GM19025 (cell line): ENCODE data around the gene KLK12.

Experiments used
- ATAC-seq: cut with Tn5 transposase; IDR thresholded peaks from one replicate; pipeline ENCODE4 v1.9.1; 2021; ENCODE audit warnings: mild to moderate bottlenecking, low read depth, moderate library complexity; ENCODE audit not compliant: unreplicated experiment

Gene KLK12

DNA sequence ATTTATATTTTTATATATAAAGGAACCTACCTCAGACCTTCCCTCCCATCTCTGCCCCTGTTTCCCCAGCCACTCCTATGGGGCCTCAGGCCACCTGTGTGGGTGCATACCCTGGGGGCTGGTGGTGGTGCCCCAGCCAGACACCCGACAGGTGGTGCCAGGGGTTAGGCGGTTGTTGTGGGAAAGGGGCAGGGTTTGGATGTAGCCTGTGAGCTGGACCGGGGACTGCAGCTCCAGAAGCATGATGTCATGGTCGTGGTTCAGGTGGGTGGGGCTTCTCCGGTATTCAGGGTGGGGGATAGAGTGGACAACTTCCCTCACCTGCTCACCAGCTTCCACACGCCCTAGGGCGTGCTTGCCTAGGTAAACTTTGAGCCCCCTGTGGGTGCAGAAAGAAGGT lies 24.9 kb upstream of the KLK12 start:
- no peak for ATAC-seq

DNA sequence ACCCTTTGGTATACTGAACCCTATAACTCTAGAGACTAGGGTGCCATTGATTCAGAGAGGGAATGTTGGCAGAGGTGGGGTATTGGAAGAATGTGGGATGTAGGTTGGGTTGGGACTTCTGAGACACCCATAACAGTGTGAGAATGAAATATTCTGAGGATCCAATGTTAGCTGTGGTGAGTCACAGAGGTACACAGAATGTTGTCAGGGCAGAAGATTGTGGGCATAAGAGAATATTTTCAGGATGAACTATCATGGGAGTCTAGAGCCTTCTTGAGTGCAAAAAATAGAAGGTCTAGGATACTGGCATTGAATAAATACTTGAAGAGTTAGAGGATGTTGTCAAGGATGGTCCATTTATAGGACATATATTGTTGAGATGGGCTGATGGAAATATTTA lies 21.1 kb upstream of the KLK12 start:
- ATAC-seq: no peak

DNA sequence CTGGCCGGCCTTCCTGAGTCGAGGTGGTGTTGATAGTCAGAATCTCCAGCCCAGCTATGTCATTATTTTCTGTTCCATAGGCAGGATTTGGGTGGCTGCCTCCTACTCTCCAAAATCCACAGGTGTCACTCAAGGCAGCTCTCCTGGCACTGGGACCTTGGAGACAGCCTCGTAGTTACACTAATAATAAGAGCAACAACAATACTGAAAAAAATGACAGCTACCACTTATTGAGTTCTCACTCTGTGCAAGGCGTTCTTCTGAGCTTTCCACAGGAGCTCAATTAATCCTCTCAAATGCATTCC lies 12.2 kb upstream of the KLK12 start:
- no peak for ATAC-seq

DNA sequence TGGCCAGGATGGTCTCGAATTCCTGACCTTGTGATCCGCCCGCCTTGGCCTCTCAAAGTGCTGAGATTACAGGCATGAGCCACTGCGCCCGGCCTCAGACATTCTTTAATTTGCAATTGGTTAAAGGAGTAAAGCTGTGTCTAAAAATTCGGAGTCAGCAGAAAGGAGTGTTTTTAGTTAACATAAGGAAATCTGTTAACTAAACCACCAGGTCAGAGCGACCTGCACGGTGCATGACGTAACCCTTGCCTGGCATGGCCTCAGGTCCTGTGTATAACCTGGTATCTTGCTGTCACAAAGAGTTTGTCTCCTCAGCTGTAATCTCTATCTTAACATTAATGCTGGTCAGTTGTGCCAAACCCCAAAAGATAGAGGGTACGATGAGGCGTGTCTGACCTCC lies 9.5 kb upstream of the KLK12 start:
- ATAC-seq: no peak

DNA sequence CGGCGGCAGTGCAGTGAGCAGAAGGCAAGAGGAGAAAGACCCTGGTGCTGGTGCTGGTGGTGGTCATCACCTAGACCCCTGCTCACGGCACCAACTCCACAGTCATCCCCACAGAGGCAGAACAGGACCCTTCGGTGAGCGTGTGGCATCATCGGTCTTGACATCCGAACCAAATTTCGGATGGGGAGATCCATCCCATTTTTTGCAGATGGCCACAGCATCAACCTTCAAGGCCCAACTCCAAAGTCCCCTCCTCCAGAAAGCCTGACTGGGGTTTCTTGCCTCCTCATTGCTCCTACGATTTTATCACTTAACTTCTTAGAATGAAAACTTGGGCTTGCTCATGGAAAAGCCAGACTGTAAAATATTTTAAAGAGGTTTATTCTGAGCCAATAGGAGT lies 8.7 kb upstream of the KLK12 start:
- no peak for ATAC-seq

DNA sequence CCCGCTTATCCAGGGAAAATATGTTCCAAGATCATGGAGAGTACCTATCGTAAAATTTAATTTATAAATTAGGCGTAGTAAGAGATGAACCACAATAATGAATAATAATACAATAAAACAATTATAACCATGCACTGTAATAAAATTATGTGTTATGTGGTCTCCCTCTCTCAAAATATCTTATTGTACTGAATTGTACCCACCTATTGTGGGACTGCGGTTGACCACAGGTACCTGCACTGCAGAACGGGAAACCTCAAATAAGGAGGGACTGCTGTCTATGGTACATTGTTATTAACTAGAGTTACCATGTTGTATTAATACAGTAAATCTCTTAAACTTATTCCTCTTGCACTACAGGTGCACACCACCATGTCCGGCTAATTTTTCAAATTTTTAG lies 5.3 kb upstream of the KLK12 start:
- no peak for ATAC-seq

DNA sequence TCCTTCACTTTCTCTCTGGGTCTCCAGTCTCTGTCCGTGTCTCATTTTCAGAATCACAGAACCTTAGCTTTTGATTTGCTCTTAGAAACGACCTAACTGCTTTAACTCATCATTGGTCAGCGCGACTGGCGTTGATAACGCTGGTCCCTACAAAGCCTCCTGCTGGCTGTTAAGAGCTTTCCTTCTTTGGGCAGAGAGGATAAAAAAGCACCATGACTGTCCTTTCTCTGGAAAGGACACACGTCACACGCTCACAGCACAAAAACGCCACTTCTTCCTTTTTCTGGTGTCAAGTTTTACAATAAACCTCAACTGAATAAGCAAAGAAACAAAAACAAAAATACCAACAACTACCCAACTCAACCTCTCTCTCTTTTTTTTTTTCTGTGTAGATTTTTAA lies 1.7 kb upstream of the KLK12 start:
- ATAC-seq: no peak

DNA sequence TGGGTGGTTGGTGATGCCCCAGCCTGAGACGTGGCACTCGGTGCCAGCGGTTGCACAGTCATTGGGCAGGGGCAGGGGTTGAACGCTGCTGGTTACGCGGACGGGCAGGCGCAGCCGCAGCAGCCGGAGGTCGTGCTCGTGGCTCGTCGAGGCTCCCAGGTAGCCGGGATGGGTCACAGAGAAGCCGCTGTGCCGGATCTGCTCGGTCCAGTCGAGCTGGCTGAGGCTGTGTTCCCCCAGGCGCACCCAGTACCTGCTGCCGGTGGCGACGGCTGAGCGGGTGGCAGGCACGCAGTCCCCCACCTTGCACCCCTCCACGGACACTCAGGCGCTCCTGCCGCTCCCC lies 2.9 kb downstream of the KLK12 start:
- no peak for ATAC-seq

DNA sequence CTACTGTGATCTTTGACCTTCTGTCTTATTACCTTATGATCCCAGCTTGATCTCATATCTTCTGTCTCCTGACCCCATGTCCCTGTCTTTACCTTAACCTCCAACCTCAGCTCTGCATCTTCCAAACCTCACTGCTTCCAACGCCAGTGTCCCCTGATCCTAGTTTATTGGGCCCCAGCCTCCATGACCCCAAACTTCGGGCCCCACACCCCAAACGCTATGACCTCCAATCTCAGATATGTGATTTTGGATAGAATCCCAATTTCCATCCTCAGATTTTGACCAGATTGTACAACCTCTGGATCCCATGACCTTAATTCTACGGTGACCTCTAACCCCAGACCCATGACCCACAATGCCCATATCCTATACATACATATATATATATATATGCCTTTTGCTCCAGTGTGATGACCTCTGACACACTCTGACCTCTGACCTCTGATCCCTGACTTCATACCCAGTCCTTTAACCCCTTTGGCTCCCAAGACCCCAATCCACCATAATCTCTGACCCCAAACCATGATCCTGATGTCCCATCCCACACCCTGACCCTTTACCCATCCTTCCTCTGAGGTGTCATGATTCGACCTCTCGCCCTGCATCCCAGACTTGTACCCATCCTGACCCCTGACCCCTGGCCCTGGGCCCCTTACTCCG lies 3.5 kb downstream of the KLK12 start:
- no peak for ATAC-seq

DNA sequence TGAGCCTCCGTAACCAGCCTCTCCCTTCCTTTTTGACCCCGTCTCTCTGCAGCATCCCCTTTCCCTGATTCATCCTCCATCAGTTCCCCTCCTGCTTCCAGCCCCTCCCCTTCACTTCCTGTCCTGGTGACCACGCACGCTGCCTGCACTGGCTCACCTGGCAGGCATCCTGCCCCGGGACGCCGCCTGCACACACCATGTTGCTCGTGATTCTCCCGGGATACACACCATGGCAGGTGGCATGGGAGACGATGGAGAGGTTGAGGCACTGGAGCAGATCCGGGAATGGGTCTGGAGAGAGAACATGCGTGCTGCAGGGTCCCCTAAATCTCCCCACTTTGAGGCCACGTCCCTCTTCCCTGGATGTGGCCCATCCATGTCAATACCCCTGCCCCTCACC lies 4.2 kb downstream of the KLK12 start:
- ATAC-seq: no peak

DNA sequence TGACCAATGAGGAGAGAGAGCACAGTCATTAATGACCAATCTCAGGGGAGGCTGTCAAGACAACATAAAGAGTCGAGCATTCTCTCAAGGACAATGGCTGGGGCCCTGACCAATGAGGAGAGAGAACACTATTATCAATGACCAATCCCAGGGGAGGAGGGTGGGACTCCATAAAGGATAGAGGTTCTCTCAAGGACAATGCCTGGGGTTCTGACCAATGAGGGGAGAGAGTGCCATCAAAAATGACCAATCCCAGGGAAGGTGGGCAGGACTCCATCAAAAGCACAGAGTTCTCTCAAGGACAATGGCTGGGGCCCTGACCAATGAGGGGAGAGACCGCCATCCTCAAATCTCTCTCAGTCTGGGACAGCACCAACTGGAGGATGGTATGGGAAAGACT lies 5.1 kb downstream of the KLK12 start:
- ATAC-seq: no peak

DNA sequence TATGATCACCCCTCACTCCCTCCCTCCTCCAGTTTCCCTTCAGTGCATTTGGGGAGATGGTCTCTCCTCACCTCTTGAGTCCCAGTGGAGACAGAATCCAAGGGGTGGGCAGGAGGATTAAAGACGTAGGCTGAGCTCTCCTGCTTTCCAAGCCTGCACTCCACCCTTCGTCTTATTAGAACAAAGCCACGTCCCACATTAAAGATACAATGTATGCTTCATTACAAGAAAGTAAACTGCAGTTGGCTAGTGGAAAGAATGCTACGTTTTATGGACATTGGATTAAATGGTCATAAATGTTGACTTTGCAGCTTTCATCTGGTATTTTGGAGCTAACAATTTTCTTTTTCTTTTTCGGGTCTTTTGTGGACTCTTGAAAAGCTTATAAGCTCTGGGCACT lies 6.9 kb downstream of the KLK12 start:
- ATAC-seq: no peak

DNA sequence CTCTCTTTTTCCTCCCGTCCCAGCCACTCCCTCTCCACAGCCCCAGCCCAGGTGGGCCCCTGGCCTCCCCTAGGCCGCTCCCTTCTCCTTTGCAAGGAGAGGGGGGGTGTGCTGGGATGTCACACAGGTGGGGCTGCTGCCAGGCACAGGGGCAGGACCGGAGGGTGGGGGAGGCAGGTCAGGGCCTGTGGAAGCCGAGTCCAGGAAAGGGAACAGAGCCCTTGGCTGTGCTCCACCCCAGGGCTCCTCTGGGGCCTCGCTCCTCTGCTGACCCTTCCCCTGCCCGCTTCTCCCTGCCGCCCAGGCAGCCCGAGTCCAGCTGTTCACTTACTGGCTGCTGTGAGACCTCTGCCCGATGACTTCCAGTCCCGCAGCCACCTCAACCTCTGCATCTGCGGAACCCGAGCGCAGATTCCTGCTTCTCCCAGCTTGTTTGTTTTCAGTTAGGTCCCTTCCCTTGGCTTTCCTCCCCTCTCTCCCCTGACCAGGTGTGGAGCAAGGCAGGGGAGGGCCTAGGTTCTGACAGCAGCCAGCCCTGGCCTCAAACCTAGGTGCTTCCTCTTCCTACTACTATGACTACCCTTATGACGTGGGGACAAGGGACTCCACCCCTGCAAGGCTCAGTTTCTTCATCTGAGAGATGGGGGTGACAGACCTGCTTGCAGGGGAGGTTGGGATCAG lies 7.5 kb downstream of the KLK12 start:
- ATAC-seq: no peak

DNA sequence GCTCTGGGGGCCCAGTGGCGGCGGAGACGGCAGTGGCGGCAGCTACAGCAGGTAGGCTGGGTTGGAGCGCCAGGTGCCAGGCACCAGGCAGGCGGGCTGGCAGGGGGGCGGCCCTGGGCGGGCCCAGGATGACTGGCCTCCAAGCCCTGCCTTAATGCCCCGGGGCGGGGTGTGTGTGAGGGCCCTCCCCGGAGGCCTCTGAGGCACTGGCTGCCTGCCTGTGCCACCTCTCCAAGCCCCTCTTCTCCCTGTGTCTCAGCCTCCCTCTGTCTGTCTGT lies 8.3 kb downstream of the KLK12 start, which contains the start of gene KLK11:
KLK11 (minus strand) TSS at position 63 of the 278 bp plus-strand sequence. CDS start 985 bp downstream, outside the sequence.
- no peak for ATAC-seq

DNA sequence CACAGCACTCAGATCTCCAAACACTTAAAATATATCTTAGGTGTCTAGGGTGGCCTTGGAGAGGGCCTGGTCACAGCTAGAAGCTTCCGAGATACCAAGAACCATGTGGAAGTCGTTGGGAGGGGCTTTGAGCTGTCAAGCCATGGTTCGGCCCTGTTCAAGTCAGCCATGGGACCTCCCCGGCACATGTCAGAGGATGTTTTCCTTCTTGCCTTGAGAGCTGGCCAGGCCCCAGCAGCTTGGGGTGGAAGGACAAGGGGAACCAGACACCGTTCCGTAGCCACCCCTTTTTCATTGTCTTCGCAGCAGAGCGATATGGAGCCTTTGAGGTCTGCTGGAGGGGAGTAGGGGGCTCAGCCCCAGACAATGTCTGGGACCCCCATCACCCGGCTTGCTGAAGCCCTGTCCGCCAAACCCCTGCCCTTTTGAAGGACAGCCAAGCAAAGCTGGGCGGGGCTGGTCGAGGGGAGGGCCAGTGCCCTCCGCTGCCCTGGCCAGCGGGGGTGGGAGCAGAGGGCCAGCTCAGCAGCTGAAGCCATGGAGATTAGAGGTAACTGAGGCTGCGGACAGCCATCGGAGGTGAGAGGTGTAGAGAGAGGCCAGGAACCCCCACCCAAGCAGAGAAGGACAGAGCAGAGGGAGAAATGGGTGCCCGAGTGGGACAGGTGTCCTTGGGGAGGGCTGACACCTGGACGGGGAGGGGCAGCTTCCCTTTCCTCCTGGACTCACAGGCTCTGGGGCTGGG lies 8.8 kb downstream of the KLK12 start:
- no peak for ATAC-seq

DNA sequence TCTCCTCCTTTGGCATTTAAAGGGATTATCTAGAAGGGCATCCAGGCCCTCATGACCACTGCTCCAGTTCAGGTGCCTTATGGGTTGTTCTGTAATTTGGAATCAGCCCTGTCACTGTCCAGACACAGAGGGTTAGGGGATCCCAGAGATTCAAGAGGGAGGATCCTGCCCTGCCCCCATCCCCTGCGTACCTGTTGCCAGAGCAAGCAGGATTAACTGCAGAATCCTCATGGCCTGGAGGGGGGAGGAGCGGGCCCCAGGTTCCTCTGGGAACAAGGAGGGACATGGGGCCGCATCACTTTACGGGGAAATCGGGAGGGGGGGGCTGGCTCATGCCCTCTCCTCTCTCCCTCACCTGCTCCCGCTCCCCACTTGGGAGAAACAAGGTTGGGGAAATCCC lies 9.4 kb downstream of the KLK12 start:
- no peak for ATAC-seq

DNA sequence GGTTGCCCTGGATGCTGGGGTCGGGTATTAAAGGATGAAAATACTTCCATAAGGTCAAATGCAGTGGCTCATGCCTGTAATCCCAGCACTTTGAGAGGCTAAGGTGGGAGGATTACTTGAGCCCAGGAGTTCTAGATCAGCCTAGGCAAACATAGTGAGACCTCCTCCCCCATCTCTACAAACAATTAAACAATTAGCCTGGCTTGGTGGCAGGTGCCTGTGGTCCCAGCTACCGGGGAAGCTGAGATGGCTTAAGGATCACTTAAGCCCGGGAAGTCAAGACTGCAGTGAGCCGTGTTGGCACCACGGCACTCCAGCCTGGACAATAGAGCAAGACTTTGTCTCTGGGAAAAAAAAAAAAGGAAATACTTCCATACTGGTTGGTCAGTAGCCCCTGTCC lies 9.9 kb downstream of the KLK12 start:
- no peak for ATAC-seq

DNA sequence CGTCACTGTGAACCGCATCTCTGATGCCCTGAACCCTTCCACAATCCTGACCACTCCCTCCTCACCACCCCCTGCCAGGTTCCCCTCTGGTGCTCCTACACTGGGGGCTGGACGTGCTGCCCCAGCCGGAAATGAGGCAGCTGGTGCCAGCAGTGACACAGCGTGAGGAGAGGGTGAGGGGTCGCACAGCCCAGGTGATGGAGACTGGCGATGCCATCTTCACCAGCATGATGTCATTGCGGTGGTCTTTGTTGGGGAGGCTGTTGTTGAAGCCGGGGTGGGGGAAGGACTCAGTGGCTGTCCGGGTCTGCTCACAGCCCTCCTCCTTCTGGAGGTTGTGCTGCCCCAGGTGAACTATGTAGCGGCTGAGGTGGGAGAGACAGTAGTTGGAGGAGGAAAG lies 10.9 kb downstream of the KLK12 start:
- no peak for ATAC-seq

DNA sequence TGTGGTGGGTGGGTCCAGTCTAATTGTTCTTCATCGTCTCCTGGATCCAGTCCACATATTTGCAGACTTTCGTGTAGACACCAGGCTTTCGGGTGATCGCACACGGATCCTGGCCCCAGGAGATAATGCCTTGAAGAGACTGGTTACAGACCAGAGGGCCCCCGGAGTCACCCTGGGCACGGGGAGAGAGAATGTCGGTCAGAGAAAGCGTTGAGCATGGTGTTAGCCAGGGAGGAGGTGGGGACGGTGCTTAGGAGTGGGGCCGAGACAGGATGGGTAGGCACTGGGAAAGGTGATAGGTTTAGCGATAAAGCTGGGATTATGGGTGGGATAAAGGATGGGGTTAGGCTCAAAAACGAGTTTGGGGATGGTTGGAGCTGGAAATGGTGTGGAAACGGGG lies 12.3 kb downstream of the KLK12 start:
- ATAC-seq: no peak

DNA sequence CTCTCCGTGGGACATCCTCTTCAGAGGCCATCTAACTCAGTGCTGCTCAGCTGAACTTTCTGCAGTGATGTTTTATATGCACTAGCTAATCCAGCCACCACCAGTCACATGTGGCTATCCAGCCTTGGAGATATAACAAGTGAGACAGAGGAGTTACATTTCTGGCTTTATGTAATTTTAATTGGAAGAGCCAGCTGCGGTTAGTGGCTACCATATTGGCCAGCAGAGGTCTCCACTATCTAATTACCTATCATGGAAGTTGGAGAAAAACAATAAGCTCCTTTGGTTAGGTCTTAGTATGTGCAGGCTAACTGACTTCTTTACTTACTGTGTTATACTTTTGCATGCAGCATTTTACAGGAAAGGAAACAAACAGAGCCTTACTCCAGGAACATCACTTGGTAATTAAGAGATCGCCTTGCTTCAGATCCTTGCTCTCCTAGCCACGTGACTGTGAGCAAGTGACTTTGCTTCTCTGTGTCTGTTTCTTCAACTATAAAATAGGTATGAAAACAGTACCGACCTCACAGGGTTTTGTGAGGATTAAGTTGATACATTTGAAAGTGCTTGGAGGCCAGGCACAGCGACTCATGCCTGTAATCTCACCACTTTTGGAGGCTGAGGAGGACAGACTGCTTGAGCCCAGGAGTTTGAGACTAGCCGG lies 13.7 kb downstream of the KLK12 start:
- no peak for ATAC-seq

DNA sequence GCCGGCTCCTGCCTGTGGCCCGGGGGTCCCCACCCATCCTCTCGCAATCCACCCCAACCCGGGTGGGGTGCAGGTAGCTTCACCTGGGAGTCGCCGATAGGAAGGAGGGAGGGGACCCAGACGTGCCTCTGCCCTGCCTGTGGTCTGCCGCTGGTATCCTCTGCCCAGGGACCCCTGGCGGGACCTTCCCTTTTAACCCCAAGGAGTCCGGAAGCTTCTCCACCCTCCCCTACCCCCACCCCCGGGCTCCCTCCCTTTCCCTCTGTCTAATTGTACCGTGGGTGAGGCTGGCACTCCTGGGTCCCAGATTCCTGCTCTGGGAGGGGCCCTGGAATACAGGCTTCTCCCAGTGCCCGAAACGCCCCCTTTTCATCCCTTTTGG lies 15.3 kb downstream of the KLK12 start, which contains the start of gene KLK10:
KLK10 (minus strand) TSS at position 166 of the 382 bp plus-strand sequence. CDS start 579 bp downstream, outside the sequence.
- ATAC-seq: no peak
